HG03175 (cell line): ENCODE data around the gene ZNF358.
"Not testable (repeated sequence)": the region's sequence is repeated elsewhere in the genome, so short reads cannot be mapped to it uniquely, and the experiment has no call there.

Source experiments
- ATAC-seq: cut with Tn5 transposase; IDR thresholded peaks from one replicate; pipeline ENCODE4 v1.9.1; 2021; ENCODE audit warnings: mild to moderate bottlenecking, moderate library complexity; ENCODE audit not compliant: unreplicated experiment

ZNF358 gene

DNA sequence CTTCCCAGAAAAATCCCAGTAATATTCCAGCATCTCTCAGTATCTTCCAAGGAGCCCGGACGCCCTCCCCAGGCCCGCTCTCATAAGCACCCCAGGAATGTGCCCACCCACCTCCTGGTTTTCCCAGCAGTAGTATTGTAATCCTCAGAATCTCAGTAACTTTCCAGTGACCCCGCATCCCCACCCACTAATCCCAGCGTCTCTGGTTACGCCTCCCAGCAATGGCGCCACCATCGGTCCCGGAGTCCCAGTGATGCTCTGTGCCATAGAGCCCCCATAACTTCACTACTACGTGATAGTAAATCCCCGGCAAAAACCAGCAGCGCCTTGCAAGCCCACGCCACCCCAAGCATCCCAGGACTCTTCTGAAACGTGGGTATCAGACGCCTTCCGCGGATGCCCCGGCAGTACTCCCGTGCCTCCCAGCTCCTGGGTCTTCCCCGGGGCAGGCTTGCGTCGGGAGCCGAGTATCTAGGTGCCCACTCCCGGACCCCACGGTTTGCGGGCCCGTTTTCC is 18.7 kb downstream of the ZNF358 start:
- no peak for ATAC-seq

DNA sequence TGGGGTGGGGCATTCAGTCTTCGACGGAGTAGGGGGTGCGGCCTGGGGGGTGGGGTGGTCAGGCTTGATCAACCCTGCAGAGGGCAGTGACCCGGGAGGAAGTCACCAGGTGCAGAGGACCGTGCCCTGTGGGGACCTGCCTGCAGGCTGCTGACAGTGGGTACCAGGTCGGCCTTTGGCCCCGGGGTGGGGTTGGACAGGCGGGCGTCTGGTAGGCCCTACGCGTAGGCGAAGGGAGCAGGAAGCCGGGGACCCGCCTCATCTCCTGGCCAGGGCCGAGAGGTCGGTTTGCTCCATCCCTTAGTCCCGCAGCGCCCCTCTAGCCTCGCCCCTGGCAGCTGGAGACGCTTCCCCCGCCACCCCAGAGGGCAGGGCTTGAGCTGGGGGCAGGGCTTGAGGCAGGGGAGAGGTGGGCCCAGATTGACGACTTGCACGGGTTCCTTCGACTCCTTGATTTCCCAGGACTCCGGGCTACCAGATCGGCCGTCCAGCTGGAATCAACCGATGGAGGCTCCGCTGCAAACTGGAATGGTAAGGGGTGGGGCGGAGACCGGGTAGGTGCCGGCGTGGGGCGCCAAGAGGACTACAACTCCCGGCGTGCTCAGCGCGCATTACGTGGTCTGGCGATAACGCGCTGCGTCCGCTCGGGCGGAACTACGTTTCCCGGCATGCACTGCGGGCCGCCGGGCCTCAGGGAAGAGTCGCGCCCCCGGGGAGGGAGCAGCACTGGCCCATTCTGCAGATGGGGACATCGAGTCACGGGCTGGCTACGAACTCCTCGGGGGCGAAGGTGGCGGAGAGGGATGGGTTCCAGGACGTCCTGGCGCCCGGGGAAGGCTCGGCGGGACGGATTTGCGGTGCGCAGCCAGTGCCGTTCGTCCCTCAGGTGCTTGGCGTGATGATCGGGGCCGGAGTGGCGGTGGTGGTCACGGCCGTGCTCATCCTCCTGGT is 19.4 kb downstream of the ZNF358 start, which contains the start of gene PNPLA6:
Gene PNPLA6 (plus strand): TSS at position 671 of the 951 bp plus-strand sequence. CDS start 72 bp downstream, at position 743.
- ATAC-seq: peak; percentile 73

DNA sequence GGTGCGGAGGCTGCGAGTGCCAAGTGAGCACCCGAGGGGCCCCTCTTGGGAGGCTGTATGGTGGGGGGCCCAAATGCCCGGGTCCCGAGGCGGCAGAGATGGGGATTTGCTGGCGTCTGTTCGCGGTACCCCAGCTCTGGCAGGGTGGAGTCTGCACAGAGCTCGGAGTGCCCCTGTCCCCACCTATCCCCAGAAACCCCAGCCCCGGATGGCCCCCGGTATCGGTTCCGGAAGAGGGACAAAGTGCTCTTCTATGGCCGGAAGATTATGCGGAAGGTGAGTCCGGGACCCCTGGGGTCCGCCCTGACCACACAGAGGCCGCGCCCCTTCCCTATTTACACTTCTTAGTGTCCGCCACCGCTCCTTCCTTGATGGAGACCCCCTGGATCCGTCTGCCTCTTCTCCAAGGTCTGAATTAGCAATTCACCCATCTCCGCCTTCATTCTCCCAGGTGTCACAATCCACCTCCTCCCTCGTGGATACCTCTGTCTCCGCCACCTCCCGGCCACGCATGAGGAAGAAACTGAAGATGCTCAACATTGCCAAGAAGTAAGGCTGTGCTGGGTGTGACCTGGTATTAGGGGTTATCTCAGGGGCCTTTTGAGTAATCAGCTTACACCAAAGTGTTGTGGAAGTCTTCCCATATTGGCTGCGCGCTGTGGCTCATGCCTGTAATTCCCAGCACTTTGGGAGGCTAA is 20.2 kb downstream of the ZNF358 start:
- no peak for ATAC-seq

DNA sequence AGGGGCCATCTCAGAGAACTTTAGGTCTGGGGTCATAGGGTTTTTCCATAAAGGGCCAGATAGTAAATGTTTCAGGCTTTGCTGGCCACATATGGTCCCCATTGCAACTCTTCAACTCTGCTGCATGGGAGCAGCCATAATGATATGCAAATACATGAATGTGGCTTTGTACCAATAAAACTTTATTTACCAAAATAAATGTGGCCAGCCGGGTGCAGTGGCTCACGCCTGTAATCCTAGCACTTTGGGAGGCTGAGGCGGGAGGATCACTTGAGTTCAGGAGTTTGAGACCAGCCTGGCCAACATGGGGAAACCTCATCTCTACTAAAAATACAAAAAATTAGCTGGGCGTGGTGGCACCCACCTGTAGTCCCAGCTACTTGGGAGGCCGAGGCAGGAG is 23.1 kb downstream of the ZNF358 start:
- ATAC-seq: not testable (repeated sequence)

GRCh38 chr19:7539827-7540425 is 24.0 kb downstream of the ZNF358 start:
- ATAC-seq: no peak

GRCh38 chr19:7540761-7541474 is 25.0 kb downstream of the ZNF358 start:
- ATAC-seq: no peak

GRCh38 chr19:7541475-7541824 is 25.5 kb downstream of the ZNF358 start:
- no peak for ATAC-seq

DNA sequence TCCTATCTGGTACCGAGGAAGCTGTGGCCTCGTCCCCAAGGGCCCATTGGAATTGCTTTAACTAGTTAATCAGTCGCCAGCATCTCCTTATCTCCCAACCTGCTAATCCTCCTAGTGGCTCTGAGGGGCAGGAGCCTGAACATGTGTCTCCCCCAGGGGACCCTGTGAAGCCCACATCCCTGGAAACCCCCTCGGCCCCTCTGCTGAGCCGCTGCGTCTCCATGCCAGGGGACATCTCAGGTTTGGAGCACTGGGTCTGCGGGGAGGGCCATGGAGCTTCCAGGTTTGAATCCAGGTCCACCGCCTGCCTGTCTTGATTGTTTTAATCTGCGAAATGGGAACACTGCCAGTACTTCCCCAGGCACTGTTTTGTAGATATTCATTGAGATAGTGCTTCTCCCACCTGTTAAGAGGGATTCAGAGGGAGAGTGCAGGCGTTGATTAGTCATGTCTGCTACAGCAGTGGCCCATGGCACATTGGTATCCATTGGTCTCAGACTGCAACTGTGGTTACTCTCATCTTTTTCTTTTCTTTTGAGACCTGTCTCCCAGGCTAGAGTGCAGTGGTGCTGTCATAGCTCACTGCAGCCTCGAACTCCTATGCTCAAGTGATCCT is 26.0 kb downstream of the ZNF358 start:
- ATAC-seq: no peak

- no peak for ATAC-seq
Measured at GRCh38 chr19:7542556-7543348, 26.8 kb downstream of the ZNF358 start.

DNA sequence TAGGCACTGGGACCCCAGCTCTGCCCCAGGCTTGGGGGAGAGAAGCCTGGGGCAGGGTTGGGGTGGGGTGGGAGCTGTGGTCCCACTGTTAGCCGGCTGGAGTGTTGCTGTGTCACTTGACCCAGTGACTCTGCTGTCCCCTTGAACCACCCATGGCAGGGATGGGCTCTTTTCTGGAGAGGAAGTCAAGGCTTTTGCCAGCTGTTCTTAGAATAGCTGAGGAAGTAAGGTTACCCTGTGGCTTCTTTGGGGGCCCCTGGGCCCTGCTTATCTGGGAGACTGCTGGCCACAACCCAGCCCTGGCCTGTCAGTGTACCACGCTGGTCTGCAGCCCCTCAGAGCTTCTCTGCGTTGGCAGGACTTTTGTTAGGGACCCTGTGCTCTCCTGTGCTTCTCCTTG is 28.7 kb downstream of the ZNF358 start:
- ATAC-seq: no peak

- ATAC-seq: no peak
Measured at GRCh38 chr19:7545300-7545699, 29.4 kb downstream of the ZNF358 start.

GRCh38 chr19:7545904-7546303 is 30.0 kb downstream of the ZNF358 start:
- no peak for ATAC-seq

DNA sequence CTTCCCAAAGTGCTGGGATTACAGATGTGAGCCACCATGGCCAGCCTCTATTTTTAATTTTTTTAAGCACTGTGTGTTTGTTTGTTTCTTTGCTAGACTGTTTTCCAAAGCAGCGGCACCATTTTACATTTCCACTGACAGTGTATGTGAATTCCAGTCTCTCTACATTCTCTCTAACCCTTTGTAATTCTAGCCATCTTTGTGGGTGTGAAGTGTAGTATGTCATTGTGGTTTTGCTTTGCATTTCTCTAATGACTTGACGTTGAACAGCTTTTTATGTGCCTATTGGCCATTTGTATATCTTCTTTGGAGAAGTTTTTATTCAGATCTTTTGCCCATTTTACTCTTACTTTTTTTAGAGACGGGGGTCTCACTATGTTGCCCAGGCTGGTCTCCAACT is 31.3 kb downstream of the ZNF358 start:
- no peak for ATAC-seq

- ATAC-seq: no peak
Measured at GRCh38 chr19:7549429-7550148, 33.7 kb downstream of the ZNF358 start.

- no peak for ATAC-seq
Measured at GRCh38 chr19:7550169-7550770, 34.4 kb downstream of the ZNF358 start.

DNA sequence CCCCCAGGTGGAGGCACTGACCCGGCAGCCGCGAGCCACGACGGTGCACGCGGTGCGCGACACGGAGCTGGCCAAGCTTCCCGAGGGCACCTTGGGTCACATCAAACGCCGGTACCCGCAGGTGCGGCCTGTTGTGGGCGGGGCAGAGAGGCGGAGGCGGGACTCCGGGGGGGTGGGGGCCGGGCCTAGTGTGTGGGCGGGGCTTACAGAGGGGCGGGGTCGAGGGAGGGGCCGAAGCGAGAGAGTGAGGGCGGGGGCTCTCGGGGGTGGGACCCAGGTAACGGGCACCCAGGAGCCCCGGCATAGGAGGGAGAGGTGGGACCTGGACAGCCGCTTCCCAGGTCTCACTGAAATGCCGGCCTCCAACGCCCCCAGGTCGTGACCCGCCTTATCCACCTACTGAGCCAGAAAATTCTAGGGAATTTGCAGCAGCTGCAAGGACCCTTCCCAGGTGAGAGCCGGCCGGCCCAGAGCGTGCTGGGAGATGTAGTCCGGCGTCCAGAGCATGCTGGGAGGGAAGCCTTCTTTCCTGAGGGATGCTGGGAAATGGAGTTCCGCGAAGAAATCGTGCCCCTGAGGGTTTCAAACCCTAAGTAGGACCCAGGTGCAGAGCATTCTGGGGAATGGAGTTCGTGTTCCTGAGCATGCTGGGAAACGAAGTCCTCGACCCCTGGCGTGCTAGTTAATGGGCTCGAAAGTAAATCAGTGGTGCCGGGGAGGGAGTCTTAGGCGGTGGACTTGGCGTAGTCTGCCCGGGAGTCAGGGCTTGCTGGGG is 35.3 kb downstream of the ZNF358 start:
- ATAC-seq: no peak

GRCh38 chr19:7552781-7553180 is 36.9 kb downstream of the ZNF358 start:
- no peak for ATAC-seq

GRCh38 chr19:7554565-7554964 is 38.7 kb downstream of the ZNF358 start:
- ATAC-seq: no peak
